Fibroblast of villous mesenchyme (primary cell): Measurements from ENCODE around the gene MYORG. TPM values are rescaled to one million over a fixed set of nuclear protein-coding genes. Genes with fewer than 3 reads are reported as not detected.

Experiments used
- DNase-seq: peaks from one replicate; pipeline ENCODE4 v3.0.0-alpha.2; 2010; ENCODE audit warnings: low read depth
- H3K4me3 ChIP-seq: 2 replicates; pipeline ENCODE4 v1.5.1; 2011; ENCODE audit warnings: low read depth, mild to moderate bottlenecking, low read length
- total RNA-seq: library from RNA; depleted of rRNA; stranded (reverse); fragments of >200 nt; gene quantifications from 2 replicates; pipeline ENCODE4 v1.2.3, GENCODE V29; 2012
- TF ChIP-seq, protein P1 (sequence below): IDR thresholded peaks from 2 replicates; pipeline ENCODE4 v1.5.1; 2012; ENCODE audit warnings: low read depth, mild to moderate bottlenecking, low read length; ENCODE audit not compliant: insufficient read depth

MYORG gene
- total RNA-seq, 1 donor: 1.3 TPM

DNA sequence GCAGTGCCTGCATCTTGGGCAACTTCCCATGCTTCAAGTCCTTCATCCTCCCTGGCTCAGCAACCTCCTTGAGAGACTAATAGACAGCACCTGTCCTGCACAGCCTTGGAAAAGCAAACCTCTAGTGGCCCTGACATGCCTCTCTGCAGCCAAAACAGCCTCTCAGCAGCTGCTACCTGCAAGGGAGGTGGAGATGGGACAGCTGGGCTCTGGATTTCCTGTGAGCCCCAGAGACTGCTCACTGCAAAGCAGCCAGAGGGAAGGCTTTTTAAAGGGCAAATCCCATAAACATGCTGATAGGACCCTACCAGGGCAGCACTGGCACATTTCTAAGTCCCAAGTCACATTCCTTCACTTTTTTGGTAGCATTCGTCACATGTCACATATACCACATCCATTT lies 31.5 kb upstream of the MYORG start:
- TF ChIP-seq, protein P1, sequence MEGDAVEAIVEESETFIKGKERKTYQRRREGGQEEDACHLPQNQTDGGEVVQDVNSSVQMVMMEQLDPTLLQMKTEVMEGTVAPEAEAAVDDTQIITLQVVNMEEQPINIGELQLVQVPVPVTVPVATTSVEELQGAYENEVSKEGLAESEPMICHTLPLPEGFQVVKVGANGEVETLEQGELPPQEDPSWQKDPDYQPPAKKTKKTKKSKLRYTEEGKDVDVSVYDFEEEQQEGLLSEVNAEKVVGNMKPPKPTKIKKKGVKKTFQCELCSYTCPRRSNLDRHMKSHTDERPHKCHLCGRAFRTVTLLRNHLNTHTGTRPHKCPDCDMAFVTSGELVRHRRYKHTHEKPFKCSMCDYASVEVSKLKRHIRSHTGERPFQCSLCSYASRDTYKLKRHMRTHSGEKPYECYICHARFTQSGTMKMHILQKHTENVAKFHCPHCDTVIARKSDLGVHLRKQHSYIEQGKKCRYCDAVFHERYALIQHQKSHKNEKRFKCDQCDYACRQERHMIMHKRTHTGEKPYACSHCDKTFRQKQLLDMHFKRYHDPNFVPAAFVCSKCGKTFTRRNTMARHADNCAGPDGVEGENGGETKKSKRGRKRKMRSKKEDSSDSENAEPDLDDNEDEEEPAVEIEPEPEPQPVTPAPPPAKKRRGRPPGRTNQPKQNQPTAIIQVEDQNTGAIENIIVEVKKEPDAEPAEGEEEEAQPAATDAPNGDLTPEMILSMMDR: no peak
- DNase-seq: no peak
- H3K4me3 ChIP-seq: no peak overlapping the region

DNA sequence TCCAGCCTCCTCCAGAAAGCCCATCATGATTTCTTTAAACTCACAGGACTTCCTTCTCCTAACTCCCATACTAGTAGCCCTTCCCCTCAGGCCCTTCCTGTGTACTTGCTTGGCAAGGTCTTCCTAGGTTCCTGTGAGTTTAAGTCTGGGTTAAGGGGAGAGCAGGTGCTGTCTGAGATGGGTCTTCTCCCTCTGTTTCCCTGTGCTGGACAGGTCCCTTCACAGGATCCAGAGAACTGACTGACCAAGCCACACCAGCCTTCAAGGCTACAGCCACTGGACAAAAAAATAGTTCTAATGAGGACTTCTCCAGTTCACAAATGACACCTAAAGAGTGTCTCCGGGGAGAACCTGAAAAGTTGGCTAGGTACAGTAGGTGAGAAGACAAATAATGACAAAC lies 29.5 kb upstream of the MYORG start:
- TF ChIP-seq, protein P1: no peak
- H3K4me3 ChIP-seq: no peak overlapping the region
- no peak for DNase-seq

DNA sequence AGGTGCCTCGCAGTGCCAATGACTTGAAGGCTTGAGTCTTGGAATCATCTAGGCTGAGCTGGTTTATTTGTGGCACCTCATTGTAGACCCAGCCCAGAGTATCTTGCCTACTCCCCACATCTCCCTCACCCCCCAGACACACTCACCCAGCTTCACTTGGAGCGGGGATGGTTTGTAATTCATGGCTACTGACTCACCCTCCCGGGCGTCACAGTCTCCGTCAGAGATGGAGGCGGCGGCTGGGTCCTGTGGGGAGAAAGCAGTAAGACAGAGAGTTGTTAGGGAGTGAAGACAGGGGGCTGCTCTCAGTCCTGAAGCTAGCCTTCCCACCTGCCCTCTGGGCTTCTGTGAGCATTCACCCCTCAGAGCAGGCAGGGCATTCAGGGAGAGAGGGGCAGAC lies 29.0 kb upstream of the MYORG start:
- no peak overlapping the region for H3K4me3 ChIP-seq
- DNase-seq: peak; percentile 47
- TF ChIP-seq, protein P1: no peak

DNA sequence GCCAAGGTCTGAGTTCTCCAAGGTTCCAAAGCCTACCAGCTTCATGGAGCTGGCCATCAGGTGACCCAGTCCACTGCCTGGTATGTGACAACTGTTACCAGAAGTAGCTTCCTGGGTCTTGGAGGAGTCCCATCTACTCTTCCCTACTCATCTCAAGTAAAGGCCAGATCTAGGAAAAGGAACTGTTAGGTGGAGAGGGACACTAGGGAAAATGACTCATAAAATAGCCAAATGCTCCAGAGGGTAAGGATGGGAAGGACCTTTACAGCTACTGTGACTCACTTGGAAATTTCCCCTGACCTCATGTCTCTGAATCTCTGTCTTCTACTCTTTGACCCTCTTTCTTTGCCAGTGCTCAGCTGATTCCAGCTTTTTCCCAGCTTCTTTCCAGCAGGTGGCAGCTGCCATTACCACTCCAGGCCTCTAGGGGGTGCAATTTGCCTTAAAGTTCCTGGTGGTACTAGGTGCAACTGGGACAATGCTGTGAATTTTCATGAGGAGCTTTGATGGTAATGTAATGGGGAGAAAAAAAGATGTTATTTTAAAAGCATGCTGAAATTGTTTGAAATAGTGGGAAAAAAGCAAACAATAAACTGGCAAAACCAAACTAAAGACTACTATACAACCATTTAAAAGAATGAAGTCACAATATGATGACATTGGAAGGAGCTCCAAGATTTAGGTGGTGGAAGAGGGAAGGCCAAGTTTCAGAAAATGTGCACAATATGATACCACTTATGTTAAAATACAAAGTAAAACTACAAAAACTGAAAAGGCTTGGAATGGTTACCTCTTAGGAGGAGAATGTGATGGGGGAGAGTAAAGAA lies 27.1 kb upstream of the MYORG start:
- TF ChIP-seq, protein P1: peak; percentile 99
- DNase-seq: peak; percentile 58
- H3K4me3 ChIP-seq: no peak overlapping the region

GRCh38 chr9:34400686-34401602 lies 24.2 kb upstream of the MYORG start:
- TF ChIP-seq, protein P1: no peak
- DNase-seq: no peak
- no peak overlapping the region for H3K4me3 ChIP-seq

GRCh38 chr9:34400275-34400674 lies 23.6 kb upstream of the MYORG start:
- DNase-seq: no peak
- no peak overlapping the region for H3K4me3 ChIP-seq
- TF ChIP-seq, protein P1: no peak
